SU-DHL-6 (cell line): ENCODE measurements around the gene TEC.

Experiments used
- EZH2phosphoT487 ChIP-seq: fragments of 200-600 bp; sonication (generic), shearing (Covaris generic); conservative IDR thresholded peaks from 2 replicates; pipeline ENCODE4 v1.6.1; 2018; ENCODE audit warnings: mild to moderate bottlenecking, antibody characterized with exemption, low read length, moderate library complexity, mixed read lengths
- TF ChIP-seq, protein P1 (sequence below): fragments of 200-600 bp; sonication (generic); IDR thresholded peaks from one replicate; pipeline ENCODE4 v1.5.1; 2017; ENCODE audit warnings: antibody characterized with exemption, mild to moderate bottlenecking, low read length, moderate library complexity; ENCODE audit not compliant: insufficient read depth, poor library complexity, severe bottlenecking

GRCh38 chr4:48090621-48091020 is 179.0 kb downstream of the TEC start:
- TF ChIP-seq, protein P1, sequence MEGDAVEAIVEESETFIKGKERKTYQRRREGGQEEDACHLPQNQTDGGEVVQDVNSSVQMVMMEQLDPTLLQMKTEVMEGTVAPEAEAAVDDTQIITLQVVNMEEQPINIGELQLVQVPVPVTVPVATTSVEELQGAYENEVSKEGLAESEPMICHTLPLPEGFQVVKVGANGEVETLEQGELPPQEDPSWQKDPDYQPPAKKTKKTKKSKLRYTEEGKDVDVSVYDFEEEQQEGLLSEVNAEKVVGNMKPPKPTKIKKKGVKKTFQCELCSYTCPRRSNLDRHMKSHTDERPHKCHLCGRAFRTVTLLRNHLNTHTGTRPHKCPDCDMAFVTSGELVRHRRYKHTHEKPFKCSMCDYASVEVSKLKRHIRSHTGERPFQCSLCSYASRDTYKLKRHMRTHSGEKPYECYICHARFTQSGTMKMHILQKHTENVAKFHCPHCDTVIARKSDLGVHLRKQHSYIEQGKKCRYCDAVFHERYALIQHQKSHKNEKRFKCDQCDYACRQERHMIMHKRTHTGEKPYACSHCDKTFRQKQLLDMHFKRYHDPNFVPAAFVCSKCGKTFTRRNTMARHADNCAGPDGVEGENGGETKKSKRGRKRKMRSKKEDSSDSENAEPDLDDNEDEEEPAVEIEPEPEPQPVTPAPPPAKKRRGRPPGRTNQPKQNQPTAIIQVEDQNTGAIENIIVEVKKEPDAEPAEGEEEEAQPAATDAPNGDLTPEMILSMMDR: no peak
- no peak for TF ChIP-seq EZH2phosphoT487
